ENCODE measurements around the gene EEF1A2.

DNA sequence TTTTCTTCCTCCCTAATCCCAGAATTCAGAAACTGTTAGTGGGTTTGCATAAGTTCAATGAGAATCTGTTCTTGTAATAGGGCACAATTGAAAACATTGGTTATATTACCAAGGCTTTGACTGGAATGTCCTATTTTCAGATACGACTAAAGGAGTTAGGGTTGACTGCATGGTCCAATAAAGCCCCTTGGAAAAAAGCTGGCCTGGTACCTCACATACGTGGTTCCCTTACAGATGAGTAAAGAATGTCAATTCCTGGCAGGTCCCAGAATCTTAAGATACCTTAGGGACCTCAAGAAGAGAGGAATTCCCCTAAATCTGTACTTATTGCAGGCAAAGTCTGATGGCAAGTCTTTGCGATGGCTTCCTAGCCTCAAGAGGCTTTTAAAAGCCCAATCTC lies 26.3 kb upstream of the EEF1A2 start:
- TF ChIP-seq ZNF70 (CRISPR knock-in tag; IDR thresholded peaks at IDR 0.05) = no peak
- TF ChIP-seq, protein P1, sequence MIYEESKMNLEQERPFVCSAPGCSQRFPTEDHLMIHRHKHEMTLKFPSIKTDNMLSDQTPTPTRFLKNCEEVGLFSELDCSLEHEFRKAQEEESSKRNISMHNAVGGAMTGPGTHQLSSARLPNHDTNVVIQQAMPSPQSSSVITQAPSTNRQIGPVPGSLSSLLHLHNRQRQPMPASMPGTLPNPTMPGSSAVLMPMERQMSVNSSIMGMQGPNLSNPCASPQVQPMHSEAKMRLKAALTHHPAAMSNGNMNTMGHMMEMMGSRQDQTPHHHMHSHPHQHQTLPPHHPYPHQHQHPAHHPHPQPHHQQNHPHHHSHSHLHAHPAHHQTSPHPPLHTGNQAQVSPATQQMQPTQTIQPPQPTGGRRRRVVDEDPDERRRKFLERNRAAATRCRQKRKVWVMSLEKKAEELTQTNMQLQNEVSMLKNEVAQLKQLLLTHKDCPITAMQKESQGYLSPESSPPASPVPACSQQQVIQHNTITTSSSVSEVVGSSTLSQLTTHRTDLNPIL (CRISPR knock-in tag; IDR thresholded peaks at IDR 0.05; ENCODE audit: low read depth) = no peak
- TF ChIP-seq, protein P2, sequence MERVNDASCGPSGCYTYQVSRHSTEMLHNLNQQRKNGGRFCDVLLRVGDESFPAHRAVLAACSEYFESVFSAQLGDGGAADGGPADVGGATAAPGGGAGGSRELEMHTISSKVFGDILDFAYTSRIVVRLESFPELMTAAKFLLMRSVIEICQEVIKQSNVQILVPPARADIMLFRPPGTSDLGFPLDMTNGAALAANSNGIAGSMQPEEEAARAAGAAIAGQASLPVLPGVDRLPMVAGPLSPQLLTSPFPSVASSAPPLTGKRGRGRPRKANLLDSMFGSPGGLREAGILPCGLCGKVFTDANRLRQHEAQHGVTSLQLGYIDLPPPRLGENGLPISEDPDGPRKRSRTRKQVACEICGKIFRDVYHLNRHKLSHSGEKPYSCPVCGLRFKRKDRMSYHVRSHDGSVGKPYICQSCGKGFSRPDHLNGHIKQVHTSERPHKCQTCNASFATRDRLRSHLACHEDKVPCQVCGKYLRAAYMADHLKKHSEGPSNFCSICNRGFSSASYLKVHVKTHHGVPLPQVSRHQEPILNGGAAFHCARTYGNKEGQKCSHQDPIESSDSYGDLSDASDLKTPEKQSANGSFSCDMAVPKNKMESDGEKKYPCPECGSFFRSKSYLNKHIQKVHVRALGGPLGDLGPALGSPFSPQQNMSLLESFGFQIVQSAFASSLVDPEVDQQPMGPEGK (CRISPR knock-in tag; IDR thresholded peaks at IDR 0.05; ENCODE audit: borderline replicate concordance) = no peak
- no peak for TF ChIP-seq RARB (CRISPR knock-in tag; IDR thresholded peaks at IDR 0.05)
- no peak for TF ChIP-seq BACH2 (CRISPR knock-in tag; IDR thresholded peaks at IDR 0.05; ENCODE audit: borderline replicate concordance)
- no peak for TF ChIP-seq OSR1 (CRISPR knock-in tag; IDR thresholded peaks at IDR 0.05)
- TF ChIP-seq, protein P3, sequence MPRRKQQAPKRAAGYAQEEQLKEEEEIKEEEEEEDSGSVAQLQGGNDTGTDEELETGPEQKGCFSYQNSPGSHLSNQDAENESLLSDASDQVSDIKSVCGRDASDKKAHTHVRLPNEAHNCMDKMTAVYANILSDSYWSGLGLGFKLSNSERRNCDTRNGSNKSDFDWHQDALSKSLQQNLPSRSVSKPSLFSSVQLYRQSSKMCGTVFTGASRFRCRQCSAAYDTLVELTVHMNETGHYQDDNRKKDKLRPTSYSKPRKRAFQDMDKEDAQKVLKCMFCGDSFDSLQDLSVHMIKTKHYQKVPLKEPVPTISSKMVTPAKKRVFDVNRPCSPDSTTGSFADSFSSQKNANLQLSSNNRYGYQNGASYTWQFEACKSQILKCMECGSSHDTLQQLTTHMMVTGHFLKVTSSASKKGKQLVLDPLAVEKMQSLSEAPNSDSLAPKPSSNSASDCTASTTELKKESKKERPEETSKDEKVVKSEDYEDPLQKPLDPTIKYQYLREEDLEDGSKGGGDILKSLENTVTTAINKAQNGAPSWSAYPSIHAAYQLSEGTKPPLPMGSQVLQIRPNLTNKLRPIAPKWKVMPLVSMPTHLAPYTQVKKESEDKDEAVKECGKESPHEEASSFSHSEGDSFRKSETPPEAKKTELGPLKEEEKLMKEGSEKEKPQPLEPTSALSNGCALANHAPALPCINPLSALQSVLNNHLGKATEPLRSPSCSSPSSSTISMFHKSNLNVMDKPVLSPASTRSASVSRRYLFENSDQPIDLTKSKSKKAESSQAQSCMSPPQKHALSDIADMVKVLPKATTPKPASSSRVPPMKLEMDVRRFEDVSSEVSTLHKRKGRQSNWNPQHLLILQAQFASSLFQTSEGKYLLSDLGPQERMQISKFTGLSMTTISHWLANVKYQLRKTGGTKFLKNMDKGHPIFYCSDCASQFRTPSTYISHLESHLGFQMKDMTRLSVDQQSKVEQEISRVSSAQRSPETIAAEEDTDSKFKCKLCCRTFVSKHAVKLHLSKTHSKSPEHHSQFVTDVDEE (CRISPR knock-in tag; IDR thresholded peaks at IDR 0.05) = no peak
- TF ChIP-seq ZFP30 (CRISPR knock-in tag; IDR thresholded peaks at IDR 0.05) = no peak
- no peak for TF ChIP-seq TOX (CRISPR knock-in tag; IDR thresholded peaks at IDR 0.05; ENCODE audit: borderline replicate concordance)

Measured in SK-N-SH treated with all-trans-retinoic acid at 6 μM for 48 hours (cell line).